ENCODE data around the gene RRAD.
"Not testable (repeated sequence)": the region's sequence is repeated elsewhere in the genome, so short reads cannot be mapped to it uniquely, and the experiment has no call there.

The RRAD gene

GRCh38 chr16:66900721-66901441 is 24.5 kb downstream of the RRAD start:
- no peak for DNase-seq (ENCODE audit: low read depth)

GRCh38 chr16:66899945-66900710 is 25.2 kb downstream of the RRAD start:
- DNase-seq (ENCODE audit: low read depth), result no peak

GRCh38 chr16:66899310-66899944 is 25.9 kb downstream of the RRAD start:
- DNase-seq (ENCODE audit: low read depth), result no peak

GRCh38 chr16:66898933-66899309 is 26.4 kb downstream of the RRAD start:
- DNase-seq (ENCODE audit: low read depth), result no peak

- DNase-seq (ENCODE audit: low read depth), result no peak
Measured at GRCh38 chr16:66898207-66898606, 27.1 kb downstream of the RRAD start.

GRCh38 chr16:66896682-66897081 is 28.7 kb downstream of the RRAD start:
- DNase-seq (ENCODE audit: low read depth), result not testable (repeated sequence)

- no peak for DNase-seq (ENCODE audit: low read depth)
Measured at GRCh38 chr16:66895999-66896398, 29.3 kb downstream of the RRAD start.

- DNase-seq (ENCODE audit: low read depth), result no peak
Measured at GRCh38 chr16:66895689-66895979, 29.7 kb downstream of the RRAD start.

- DNase-seq (ENCODE audit: low read depth), result no peak
Measured at GRCh38 chr16:66894948-66895688, 30.2 kb downstream of the RRAD start.

- DNase-seq (ENCODE audit: low read depth), result no peak
Measured at GRCh38 chr16:66894055-66894454, 31.3 kb downstream of the RRAD start.

- no peak for DNase-seq (ENCODE audit: low read depth)
Measured at GRCh38 chr16:66891797-66892196, 33.5 kb downstream of the RRAD start.

GRCh38 chr16:66891360-66891759 is 34.0 kb downstream of the RRAD start:
- DNase-seq (ENCODE audit: low read depth), result no peak

GRCh38 chr16:66890799-66891198 is 34.5 kb downstream of the RRAD start:
- no peak for DNase-seq (ENCODE audit: low read depth)

GRCh38 chr16:66889622-66890021 is 35.7 kb downstream of the RRAD start:
- no peak for DNase-seq (ENCODE audit: low read depth)

GRCh38 chr16:66888647-66889615 is 36.4 kb downstream of the RRAD start:
- DNase-seq (ENCODE audit: low read depth), result no peak

- no peak for DNase-seq (ENCODE audit: low read depth)
Measured at GRCh38 chr16:66886914-66887313, 38.4 kb downstream of the RRAD start.

GRCh38 chr16:66886321-66886720 is 39.0 kb downstream of the RRAD start:
- no peak for DNase-seq (ENCODE audit: low read depth)

GRCh38 chr16:66885491-66885890 is 39.8 kb downstream of the RRAD start:
- no peak for DNase-seq (ENCODE audit: low read depth)

- DNase-seq (ENCODE audit: low read depth), result no peak
Measured at GRCh38 chr16:66882702-66883101, 42.6 kb downstream of the RRAD start.

GRCh38 chr16:66881964-66882508 is 43.3 kb downstream of the RRAD start:
- DNase-seq (ENCODE audit: low read depth), result no peak

- no peak for DNase-seq (ENCODE audit: low read depth)
Measured at GRCh38 chr16:66881560-66881959, 43.8 kb downstream of the RRAD start.

Measured in stimulated activated CD8-positive, alpha-beta memory T cell treated with anti-CD3 and anti-CD28 coated beads, Interleukin-4, amount 100 ng/mL, for 24 hours (primary cell).